K562 (cell line): ENCODE measurements around the gene NBPF4.

Source experiments
- ATF3 ChIP-seq, 2 experiments: fragments of 450-650 bp in 1 of 2; sonication (generic) in 1 of 2; formaldehyde crosslinking in 1 of 2; IDR thresholded peaks in 1 of 2; conservative IDR thresholded peaks in 1 of 2; 2 replicates each; pipeline versions ENCODE4 v1.6.1 to v1.8.1; 2016 to 2023; ENCODE audit warnings: mild to moderate bottlenecking in 2 of 2, moderate library complexity in 2 of 2, inconsistent platforms in 1 of 2, missing genetic modification reagents in 1 of 2
- CTCF ChIP-seq, 3 experiments: IDR thresholded peaks in 2 of 3; conservative IDR thresholded peaks in 1 of 3; 2 replicates each; pipeline ENCODE4 v1.5.1; 2011 to 2012; ENCODE audit warnings: low read length in 3 of 3, mild to moderate bottlenecking in 3 of 3, control low read depth in 2 of 3, improper control_type of control experiment in 1 of 3, inconsistent platforms in 1 of 3, low read depth in 1 of 3, mixed read lengths in 1 of 3, moderate library complexity in 1 of 3; ENCODE audit not compliant: insufficient read depth in 2 of 3
- FOS ChIP-seq: IDR thresholded peaks from 3 replicates; pipeline ENCODE4 v1.6.1; 2011; ENCODE audit not compliant: insufficient read length; ENCODE audit errors: extremely low read depth
- POLR2AphosphoS5 ChIP-seq: IDR thresholded peaks from 2 replicates; pipeline ENCODE4 v1.6.1; 2011; ENCODE audit warnings: mild to moderate bottlenecking, low read depth, low read length, moderate library complexity; ENCODE audit not compliant: control insufficient read depth, insufficient read depth
- SMARCC2 ChIP-seq: fragments of 450-650 bp; IDR thresholded peaks from 2 replicates; pipeline ENCODE4 v1.6.1; 2017; ENCODE audit warnings: antibody characterized with exemption, moderate library complexity, mild to moderate bottlenecking, low read depth

GRCh38 chr1:108208724-108209446 lies 35.0 kb downstream of the NBPF4 start:
- no peak for TF ChIP-seq FOS
- no peak for TF ChIP-seq CTCF (IDR thresholded peaks at IDR 0.05 in 2 of 3, conservative IDR thresholded peaks at IDR 0.05 in 1 of 3; ENCODE audit: insufficient read depth in 2 of 3, low read depth in 1 of 3, low read length in 3 of 3)
- no peak for TF ChIP-seq ATF3 (IDR thresholded peaks at IDR 0.05)
- no peak for TF ChIP-seq ATF3 (CRISPR knock-in tag; conservative IDR thresholded peaks at IDR 0.05)
- no peak for TF ChIP-seq SMARCC2
- TF ChIP-seq POLR2AphosphoS5: 0 out of 2 replicates have a peak, but pooled peaks have one; percentile 28
